Transverse colon (tissue), 4 donors: ENCODE data around the gene IMMP2L.

Experiments
- CTCF ChIP-seq, 5 experiments: fragments of 200-600 bp in 3 of 5; fragments of 450-650 bp in 2 of 5; sonication (generic) in 3 of 5; IDR thresholded peaks; 1 replicate in 2 of 5; 2 replicates in 3 of 5; pipeline ENCODE4 v1.5.1; 2016 to 2017; ENCODE audit warnings: antibody characterized with exemption in 5 of 5, inconsistent platforms in 3 of 5, mild to moderate bottlenecking in 2 of 5, moderate library complexity in 1 of 5
- EP300 ChIP-seq: sonication (generic); formaldehyde crosslinking; IDR thresholded peaks from one replicate; pipeline ENCODE4 v1.6.1; 2017; ENCODE audit warnings: antibody characterized with exemption, low read depth
- POLR2A ChIP-seq: fragments of 450-650 bp; IDR thresholded peaks from one replicate; pipeline ENCODE4 v1.6.1; 2016; ENCODE audit warnings: antibody characterized with exemption, mild to moderate bottlenecking, moderate library complexity
- POLR2AphosphoS5 ChIP-seq, 3 donors: sonication (generic); formaldehyde crosslinking; IDR thresholded peaks; one replicate each; pipeline ENCODE4 v1.6.1; 2016; ENCODE audit warnings: antibody characterized with exemption in 3 of 3

GRCh38 chr7:110922906-110923305 is 639.4 kb downstream of the IMMP2L start:
- no peak for TF ChIP-seq CTCF (IDR thresholded peaks at IDR 0.05)
- no peak for TF ChIP-seq POLR2A
- TF ChIP-seq POLR2AphosphoS5 (IDR thresholded peaks at IDR 0.05): no peak
- no peak for TF ChIP-seq EP300
